MV-4-11 (cell line): ENCODE measurements around the gene ALDOC.
"Not testable (repeated sequence)": the region's sequence is repeated elsewhere in the genome, so short reads cannot be mapped to it uniquely, and the experiment has no call there.

Experiments used
- DNase-seq: peaks from one replicate; lab custom pipeline; 2025; lab: John Stamatoyannopoulos, UW

Gene ALDOC

DNA sequence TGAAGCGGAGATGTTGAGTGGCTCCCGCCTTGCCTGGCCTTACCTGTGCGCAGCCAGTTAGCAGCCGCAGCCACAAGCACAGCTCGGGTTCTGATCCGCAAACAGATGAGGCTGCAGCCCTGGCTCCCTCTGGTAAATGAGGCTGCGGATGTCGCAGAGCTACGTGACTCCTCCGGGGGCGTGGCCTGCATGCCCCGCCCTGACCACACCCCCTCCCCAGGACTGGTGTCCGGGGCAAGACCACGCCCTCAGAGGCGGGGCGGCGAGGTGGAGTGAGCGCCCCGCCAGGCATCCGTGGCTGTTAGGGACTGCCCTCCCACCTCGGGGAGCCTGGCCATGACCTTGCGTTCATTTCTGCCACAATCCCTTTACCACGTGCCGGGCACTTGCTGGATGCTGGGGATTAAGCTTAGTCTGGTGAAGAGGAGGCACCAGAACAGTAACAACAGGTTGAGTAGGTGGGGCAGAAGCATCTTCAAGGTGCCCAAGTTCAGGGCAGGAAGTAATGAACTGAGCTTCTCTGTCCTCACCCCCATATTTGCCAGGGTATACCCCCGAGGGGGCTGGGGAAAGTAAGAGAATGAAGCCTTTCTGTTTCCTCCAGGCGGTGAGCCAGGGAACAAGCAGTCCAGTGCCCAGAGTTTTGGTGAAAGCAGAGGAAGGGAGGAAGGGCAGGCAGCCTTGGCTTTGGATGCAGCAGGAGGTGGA is at the start of gene ALDOC:
TSS of gene ALDOC (minus strand) at position 138 of the 708 bp plus-strand sequence. CDS start 1,363 bp downstream, outside the sequence.
- peak; percentile 95 for DNase-seq

DNA sequence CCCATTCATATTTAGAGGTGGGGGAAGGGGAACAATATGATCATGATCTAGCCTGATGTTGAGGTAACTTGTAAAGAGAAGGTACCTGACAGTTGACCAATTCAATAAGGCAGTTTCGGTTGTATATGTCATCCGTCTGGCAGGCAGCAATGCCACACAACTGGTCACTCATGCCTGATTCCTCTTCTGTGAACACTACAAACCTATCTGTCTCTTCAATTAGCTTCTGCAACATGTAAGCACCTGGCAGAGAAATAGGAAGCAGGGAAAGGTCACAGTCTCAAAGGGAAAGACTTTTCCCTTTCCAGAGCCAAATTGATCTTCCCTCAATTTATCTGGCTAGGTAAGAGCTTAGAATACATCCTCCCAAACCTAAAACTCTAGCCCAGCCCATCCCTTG is 47.5 kb upstream of the ALDOC start:
- no peak for DNase-seq

DNA sequence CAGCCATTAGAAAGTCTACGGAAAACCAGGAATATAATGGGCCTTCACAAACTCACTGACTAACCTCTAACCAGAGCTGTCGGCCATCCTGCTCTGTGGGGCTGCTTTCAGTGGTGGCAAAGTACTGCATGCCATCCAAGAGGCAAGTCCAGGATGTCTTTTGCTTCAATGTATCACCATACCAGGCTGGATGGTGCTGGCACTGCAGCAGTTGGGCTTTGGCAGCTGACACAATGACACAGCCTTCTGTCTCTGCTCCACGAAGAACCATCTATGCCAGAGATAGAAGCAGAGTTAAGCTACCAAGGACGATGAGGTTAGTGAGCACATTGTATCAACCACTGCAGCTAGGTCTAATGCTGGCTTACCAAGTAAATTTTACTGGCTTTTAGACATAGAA is 47.0 kb upstream of the ALDOC start:
- no peak for DNase-seq

DNA sequence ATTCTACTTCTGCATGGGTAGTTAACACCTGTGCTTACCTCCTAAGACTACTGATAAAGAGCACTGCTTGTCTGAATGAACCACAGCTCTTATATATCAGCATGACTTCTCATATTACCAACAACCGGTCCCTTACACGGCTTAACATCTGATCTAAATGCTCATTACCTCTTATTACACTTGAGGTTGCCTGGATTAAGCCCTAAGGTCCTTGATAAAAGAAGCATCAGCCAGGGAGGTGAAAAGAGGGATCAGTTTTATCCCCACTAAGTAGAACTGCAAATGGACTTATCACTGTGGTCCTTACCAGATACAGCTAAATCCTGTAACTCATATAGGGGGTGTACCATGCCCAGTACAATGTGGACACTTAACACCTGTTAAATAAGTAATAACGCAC is 45.5 kb upstream of the ALDOC start:
- no peak for DNase-seq

DNA sequence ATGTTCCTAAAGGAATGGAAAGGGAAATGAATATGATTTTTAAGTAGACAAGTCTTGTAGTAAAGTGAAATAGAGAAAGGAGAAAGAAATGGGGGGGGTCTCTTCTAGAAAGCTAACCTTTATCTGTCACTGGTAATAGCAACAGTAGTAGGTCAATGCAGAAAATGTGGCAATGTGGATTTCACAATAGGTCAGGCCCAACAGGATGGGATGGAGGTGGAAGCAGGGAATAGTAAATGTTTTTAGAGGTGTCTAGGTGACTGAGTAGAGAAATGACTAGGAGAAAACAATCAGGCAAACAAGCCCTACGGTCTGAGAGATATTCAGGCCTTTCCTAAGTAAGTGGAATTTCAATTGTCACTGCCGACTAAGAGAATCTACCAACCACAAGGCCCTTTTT is 43.3 kb upstream of the ALDOC start:
- no peak for DNase-seq

DNA sequence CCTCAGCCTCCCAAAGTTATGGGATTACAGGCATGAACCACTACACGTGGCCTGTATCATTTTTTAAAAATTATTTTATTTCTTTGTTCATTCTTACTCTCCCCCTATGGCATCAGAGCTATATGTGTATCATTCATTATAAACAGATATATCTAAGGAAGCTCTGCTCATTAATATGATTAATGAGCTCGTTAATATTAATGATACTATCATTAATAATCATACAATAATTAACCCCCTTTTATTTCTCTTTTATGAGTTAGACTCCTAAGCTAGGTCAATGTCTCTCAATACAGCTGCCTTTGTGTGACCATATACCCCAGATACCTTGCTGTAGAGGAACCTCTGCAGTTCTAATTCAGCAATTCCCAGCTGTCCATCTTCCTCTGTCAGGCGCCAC is 41.8 kb upstream of the ALDOC start:
- DNase-seq = no peak

DNA sequence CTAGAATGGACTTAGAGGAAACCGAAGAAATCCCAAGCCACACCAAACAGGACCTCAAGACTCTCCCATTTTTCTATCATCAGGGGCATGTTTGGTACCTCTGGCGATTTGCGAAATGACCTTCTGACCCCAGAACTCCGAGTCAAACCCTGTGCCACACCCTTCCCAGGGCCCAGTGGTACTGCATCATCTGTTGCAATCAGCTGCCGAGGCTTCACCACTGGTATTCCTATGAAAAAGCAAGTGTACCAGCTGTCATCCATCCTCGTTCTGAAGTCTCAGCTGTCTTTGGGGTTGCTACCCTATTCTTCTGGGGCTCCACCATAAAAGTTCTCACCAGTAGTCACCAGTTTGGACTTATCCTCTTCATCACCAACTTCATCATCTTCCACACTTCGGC is 39.6 kb upstream of the ALDOC start:
- DNase-seq = no peak

DNA sequence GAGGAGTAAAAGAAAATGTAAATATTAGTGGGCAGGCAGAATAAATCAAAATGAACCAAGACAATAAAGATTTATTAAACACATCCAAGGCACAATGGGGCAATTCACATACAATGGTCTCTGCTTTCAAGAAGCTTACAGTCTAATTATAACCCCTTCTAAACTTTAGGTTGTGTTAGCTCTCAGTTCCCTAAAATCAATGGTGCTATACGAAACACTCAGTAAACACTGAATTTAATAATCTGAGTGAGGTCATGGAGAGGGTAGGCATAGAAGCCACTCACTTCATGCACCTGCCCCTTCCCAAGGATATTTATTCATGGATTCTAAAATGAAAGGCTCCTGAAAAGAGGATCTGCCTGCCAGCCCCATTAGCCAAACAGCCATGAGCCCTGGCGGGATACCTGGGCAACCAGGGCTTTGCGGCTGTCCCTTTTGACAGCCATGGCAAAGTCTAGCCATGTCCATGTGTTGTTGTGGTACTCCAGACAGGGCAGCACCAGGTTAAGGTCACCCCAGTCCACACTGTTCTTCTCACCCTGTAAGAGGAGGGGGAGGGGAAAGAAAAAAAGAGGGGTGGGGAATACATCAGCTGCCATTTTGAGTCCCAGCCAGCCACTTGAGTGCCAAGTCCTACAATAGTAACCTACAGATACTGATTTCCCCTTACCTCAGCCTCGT is 38.7 kb upstream of the ALDOC start:
- peak; percentile 23 for DNase-seq

DNA sequence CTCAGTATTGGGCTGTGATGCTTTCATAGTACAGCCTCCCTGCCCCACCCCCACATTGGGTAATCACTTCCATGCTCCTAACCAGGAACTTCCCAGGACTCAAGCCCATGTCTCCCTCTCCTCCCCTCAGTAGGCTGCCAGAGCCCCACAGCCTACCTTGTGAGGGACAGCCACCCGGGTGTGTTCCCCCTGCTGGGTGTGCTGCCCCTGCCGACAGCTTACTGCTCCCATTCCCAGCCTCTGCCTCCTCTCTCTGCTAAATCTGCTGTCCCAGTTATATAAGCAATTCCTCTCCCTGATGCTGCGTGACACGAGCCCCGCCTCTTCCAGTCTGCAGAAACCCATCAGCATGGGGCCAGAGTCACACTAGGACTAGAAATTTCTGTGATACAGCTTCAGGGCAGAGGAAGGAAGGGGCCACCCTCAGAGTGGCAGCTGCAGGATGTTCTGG is 37.3 kb upstream of the ALDOC start, which contains the start of gene RSKR:
TSS of gene RSKR (minus strand) at position 255 of the 451 bp plus-strand sequence. CDS start at position 231, 24 bp downstream.
- no peak for DNase-seq

DNA sequence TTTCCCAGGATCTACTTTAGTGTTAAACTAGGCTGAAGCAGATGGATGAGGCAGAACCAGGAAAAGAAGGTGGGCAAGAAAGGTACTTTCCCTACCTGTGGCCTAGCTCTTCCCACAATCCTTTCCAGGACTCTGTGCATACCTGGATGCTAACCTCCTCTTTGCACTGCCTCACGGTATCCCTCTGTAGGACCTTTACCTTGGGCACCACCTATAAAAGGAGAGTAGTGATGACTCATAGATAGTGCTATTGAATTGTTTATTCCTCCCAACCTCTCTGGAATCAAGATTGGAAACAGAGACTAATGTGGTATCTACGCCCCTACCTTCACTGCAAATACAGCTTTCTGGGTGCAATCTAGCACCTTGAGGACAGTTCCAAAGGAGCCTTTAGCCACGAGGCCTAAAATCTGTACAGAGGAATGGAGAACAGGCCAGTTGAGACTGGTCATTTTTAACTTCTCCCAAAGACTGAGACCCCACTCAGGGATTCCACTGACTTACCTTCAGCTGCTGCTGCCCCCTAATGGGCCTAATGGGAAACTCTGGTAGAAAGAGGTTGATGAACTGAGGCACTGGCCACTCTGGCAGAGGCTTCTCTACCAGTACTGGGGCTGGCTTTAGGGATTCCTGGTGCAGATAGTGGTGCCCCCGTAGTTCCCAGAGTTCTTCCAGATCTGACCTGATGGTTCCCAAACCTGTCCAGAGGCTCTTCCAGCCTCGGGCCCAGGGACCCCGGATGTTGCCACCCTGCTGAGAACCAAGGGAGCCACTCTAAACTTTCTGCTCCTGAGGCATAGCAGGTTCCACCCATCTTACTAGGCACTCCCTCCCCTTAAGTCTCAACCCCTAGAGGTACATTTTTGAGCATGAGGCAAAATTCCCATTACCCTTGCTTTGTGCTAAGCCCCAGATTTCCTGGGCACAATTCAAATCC is 36.5 kb upstream of the ALDOC start:
- DNase-seq = no peak

DNA sequence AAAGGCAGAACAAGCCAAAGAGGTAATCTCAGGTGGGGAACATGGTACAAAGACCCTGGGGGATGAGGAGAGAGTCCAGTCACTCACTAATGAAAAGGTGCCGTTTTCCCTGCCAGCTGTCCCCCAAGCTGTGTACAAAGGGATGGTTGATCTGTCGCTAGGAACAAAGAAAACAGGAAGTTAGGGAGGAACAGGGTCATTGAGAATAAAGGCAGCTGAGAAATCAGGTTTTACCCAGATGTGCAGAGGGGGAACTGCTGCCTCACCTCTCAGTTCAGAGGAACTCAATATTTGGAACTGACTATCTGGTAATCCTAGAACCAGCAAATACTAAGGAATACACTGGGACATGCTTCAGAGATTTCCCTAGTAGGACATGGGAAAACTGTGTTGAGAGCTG is 35.8 kb upstream of the ALDOC start:
- DNase-seq = peak; percentile 39

DNA sequence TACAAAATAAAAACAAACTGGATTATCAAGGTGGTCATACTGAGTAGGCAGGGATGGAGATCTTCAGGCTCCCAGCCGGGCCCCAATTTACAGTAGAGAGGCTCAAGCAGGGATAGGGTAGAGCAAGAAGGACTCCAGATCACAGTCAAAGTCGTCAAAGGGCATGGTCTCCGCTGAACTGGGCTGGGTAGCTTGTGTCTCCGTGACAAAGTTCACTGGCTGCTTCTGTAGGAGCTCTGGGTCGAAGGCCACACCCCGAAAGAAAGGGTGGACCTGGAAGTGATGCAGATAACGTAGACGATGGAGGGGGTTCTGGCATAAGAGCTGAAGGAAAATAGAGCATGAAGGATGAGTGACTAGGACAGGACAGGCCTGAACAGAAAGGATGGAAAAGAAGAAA is 33.7 kb upstream of the ALDOC start:
- no peak for DNase-seq

DNA sequence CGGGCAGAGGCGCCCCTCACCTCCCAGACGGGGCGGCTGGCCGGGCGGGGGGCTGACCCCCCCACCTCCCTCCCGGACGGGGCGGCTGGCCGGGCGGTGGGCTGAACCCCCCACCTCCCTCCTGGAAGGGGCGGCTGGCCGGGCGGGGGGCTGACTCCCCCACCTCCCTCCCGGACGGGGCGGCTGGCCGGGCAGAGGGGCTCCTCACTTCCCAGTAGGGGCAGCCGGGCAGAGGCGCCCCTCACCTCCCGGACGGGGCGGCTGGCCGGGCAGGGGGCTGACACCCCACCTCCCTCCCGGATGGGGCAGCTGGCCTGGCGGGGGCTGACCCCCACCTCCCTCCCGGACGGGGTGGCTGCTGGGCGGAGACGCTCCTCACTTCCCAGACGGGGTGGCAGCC is 27.3 kb upstream of the ALDOC start:
- DNase-seq = not testable (repeated sequence)

DNA sequence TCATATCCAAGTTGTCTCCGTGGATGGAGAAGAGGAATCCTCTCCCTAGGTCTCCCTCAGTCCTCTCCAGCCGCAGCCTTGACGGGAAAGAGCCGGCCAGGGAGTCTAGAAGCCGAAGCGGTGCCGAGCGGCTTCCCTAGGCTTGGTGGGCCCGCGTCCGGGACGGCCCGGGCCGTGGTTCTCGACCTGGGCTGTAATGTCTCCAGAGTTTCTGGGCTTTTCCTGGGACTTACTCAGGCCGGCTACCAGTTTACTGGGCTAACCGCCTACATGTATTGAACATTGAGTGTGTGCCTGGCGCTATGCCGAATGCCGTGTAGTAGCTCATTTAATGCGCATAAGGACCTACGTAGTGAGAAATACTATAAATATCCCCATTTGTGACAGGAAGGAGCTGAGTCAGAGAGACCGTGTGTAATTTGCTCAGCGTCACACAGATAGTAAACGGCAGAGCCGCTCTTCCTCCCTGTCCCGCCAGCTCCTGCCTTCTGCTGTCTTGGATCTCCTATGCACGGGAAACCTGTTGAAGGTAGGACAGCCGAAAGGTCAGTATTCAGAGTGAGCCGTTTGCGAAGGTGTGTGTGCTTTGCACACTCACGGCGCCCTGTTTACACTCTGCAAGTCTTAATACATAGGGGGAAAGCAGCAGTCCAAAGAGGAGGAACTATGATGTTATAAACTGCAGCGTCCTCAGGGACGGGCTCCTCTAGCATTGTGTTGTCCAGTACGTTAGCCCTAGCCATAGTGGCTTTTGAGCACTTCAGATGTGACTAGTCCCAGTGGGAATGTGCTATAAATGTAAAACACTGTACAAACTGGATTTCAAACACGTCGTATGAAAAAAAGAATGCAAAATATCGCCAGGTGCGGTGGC is 22.9 kb upstream of the ALDOC start:
- DNase-seq = peak; percentile 83

DNA sequence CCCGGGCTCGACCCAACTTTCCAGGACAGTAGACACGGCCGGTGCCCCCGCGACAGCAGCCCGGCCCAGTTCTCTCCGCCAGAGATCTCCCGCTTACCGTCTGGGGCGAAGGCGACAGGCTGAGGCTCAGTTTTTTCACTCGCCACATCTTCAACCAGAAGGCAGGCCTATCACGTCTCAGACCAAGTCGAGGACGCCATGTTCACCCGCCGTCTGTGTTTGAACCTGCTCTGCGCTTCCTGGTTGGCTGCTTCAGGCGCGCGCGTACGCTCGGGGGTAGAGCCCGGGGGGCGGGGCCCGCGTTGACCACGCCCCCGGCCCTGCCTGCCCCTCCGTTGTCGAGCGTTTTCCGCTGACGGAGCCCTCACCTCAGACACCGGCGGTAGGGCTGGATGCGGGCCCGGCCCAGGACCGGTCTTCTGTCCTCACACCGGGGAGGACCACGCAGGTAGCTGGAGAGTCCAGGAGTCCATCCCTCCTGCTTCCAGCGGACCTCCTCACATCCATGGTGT is 22.2 kb upstream of the ALDOC start, which contains the start of gene SPAG5:
TSS of gene SPAG5 (minus strand) at position 227 of the 512 bp plus-strand sequence. CDS start at position 148, 79 bp downstream.
- DNase-seq = peak; percentile 91

DNA sequence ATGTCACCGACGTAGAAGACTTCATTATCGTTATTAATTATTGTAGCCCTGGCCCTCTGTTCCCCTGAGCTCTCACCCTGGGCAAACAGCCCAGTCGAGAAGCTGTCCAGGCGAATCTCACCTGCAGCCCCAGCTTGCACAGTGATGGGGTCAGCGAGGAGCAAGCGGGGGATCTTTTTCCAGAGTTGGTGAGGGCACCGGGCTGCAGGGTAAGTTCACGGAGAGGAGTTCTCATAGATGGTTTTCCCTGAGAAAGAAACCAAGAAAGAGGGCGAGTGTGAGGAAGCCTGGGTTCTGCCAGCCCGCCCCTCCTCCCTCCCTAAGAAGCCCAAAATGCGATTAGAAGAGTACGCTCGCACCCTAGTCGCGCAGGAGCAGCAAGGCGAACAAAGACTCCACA is 21.7 kb upstream of the ALDOC start:
- no peak for DNase-seq

DNA sequence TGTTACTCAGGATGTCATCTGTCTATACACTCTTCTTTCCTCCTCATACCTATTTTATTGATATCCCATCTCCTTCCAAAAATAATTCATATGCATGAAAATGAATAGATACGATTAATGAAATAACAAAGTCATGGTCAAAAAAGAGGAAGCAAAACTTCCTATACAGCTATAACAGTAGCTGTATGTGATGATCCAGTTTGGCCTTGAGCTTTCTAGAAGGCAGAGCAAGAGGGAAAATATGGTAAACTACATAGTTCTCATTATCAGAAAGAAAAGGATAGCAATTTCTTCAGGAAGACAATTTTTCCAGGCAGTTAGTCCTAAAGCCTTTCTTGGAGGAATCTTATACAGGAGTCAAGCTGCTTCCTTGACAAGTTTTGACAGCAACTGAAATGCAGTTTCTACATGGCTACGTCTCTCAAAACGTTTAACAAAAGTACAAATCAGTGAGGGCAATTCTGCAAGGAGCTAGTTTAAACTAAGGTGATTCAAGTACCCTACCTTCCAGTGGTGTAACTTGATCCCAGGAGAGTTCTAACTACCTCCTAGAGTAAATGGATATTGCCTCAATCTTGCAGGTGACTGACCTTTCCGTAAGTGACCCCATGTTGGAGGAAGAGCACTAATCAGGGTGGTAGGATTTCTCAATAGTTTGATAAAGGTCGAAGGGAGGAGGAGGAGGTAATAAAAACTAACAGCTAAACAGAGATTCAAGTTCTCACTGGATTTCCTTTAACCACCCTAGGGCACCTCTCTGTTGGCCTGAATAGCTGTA is 21.1 kb upstream of the ALDOC start:
- peak; percentile 34 for DNase-seq

DNA sequence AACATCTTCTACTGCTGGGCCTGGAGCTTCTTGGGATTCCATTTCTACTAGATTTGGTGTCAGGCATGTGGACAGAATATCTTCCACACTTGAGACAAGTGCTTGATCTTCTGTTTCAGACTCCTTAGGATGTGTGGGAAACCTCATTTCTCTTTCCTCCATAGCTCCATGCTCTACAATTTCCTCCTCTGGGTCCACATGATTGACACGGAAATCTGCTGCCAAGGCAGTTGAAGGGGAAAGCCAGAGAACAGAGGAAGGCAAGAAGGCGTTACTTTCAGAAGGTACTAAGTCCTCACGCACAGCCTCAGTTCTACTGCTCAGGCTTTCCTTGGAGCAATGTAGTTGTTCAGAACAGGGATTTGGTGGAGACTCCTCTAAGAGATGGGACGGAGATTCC is 15.6 kb upstream of the ALDOC start:
- no peak for DNase-seq

DNA sequence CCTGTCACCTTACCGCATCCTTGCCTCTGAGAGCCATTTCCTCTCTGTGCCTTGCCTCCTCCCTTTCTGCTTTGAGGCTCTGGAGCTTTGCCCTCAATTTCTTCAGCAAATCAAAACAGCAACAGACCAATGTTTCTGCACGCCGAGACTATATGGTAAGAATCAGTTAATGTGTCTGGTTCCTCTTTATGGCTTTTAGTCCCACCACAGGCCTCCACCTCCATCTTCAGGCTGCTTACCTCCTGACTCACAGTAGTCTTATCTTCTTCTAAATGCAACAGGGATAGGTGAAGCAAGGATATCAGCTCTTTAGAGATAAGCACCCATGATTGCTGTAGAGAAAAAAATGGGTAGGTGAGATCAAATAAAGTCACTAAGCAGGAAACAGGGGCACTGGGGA is 9.2 kb upstream of the ALDOC start:
- no peak for DNase-seq

DNA sequence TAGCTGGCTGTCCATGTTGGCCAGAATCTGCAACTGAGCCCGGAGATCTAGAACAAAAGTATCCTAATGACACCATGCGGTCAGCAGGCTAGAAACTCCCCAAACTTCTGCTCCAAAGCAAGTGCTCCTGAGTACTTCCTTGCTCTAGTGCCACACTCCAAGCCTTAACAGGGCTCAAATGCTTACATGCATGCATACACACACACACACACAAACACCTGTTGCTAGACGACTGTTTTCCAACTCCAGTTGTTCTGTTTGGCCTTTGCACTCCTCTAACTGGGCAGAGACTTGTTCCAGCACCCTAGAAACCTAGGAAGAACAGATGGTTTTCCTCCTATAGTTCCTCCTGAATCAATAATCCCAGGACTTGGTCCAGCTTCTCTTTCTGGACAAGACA is 7.7 kb upstream of the ALDOC start:
- no peak for DNase-seq
